NCI-H69 (cell line): ENCODE results near the gene NSDHL.

Source experiments
- DNase-seq: peaks from one replicate; lab custom pipeline; 2025; lab: John Stamatoyannopoulos, UW

The NSDHL gene

DNA sequence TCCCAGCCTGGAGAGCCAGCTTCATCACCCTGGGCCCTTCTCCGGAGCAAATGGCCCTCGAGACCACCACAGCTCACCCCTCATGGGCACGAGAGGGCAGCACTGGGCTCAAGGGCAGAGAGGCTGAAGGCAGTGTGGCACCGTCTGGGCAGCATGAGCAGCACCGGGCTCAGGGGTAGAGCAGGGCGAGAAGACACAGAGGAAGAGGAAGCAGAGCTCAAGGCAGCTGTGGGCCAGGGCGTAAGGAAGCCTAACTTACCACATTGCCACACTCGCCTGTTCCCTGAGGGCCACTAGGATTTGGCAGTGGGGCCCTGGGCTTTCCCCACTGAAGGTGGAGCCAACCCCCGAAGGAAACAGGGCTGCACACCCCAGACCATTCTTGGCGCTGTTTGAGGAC is 82.5 kb downstream of the NSDHL start:
- DNase-seq, result peak; percentile 4

DNA sequence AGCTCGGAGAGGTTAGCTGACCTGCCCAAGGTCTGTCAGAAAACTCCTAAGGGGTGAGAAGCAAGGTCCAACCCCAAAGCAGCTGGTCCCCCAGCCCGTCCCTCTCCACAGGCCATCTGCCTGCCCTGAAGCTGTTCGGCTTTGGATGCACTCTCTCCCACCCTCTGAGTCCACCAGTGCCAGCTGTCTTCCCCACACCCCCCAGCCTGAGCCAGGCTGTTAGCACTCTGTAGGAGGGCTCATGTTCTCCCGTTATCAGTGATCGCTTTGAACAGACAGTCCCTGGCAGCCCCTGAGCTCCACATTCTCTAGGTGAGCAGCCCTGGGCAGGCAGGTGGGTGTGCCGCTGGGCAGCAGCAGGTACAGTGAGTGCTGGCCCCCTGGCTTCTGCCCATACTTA is 83.0 kb downstream of the NSDHL start:
- peak; percentile 73 for DNase-seq

DNA sequence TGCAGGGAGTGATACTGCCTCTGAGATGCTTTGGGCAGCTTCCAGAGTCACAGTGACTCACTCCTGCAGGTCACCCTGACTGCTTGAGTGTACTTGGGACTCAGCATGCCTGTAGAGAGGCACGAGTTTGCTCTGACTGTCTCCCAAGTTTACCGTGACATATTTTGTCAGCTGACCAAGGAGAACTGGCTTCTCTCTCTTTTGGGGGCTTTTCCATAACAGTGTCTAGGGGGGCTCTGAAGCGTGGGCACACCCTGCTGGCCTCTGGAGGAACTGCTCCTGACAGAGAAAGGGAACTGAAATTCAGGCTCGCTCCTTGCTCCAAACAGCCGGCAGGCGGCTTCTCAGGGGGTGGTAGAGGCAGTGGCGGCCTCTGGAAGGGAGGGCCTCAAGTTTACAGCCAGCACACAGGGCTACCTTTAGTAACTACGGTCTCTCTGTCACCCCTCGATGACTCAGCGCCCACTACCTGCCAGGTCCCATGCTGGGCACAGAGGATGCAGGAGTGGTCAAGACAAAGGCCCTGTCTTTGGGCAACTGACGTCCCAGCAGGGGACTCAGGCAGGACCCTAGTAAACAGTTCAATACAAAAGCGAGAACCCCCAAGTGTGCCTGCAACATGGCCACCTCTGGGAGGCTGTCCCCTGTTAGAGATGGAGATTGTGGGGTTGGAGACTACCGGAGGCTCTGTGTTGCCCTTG is 84.8 kb downstream of the NSDHL start:
- peak; percentile 53 for DNase-seq

DNA sequence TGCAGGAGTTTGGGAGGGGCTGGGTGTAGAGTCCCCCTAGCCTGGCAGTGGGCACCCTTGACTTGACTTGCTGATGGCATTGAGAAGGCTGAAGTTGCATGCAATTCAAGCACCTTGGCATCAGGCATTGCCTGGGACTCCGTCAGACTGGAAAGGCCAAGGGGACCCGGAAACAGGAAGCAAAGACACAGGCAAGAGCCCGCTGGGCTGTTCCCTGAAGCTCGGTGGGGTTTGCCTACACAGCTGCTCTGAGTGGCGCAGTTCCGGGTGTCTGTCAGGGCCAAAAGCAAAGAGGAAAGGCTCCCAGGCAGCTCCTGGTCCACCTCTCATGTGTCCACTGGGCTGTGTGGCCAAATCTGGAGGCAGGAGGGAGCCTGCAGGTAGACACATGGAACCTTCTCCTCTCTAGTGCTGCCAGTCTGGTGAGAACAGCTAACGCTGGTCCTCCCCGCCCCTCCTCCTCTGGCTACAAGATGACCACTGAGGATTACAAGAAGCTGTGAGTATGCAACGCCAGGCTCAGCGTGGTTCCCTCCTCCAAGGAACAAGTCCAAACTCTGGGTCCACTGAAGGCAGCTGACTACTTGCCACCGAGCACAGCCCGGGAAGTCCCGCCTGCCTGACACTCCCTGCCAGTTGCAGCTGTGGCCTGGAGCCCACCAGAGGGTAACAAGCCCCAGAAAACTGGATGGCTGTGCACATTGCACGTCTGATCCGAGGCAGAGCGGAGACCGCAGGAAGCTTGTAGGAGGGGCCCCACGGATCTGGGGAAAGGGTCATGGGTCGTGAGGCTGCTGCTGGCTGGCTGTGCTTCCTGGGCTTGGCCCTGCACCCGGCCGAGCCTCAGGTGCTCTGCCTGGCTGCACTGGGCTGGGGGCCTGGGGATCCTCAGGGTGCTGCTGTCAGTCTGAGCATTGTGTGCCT is 87.1 kb downstream of the NSDHL start:
- no peak for DNase-seq

DNA sequence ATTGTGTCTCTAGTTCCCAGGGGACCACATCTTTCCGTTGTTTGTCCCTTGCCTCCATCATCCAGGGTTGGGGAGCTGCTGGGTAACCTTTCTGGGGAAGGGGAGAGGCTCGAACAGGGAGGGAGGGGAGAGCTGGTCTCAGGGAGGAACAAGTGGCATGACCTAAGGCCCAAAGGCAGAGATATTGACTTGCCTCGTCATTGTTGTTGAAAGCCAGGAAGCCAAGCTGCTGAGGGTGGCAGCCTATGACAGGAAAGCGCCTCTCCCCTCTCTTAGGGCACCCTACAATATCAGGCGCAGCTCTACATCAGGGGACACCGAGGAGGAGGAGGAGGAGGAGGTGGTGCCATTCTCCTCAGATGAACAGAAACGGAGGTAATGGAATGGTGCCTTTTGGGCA is 87.8 kb downstream of the NSDHL start:
- DNase-seq, result no peak
